Activated naive CD8-positive, alpha-beta T cell treated with anti-CD3 and anti-CD28 coated beads, Interleukin-2, amount 50 U/mL, for 24 hours (primary cell): Measurements from ENCODE around the gene PTPRE.

ENCODE experiments used
- ATAC-seq: fragments of 150-1000 bp; cut with Tn5 transposase; one replicate; pipeline ENCODE4 v1.10.0; 2021
- DNase-seq: peaks from one replicate; pipeline ENCODE4 v3.0.0; 2021
- H3K27ac Mint-ChIP-seq: one replicate; pipeline ENCODE4 v1.8.0; 2021; ENCODE audit warnings: mild to moderate bottlenecking, mixed read lengths
- H3K27me3 Mint-ChIP-seq: one replicate; pipeline ENCODE4 v1.8.0; 2021; ENCODE audit warnings: mixed read lengths
- H3K36me3 Mint-ChIP-seq: one replicate; pipeline ENCODE4 v1.8.0; 2021; ENCODE audit warnings: low read depth, mixed read lengths
- H3K4me1 Mint-ChIP-seq: one replicate; pipeline ENCODE4 v1.8.0; 2021; ENCODE audit warnings: mixed read lengths
- H3K4me3 Mint-ChIP-seq: one replicate; pipeline ENCODE4 v1.8.0; 2021; ENCODE audit warnings: mild to moderate bottlenecking, moderate library complexity, mixed read lengths
- H3K9me3 Mint-ChIP-seq: one replicate; pipeline ENCODE4 v1.8.0; 2021; ENCODE audit warnings: mixed read lengths

The PTPRE gene

GRCh38 chr10:127875916-127876315 lies 31.0 kb upstream of the PTPRE start:
- Mint-ChIP-seq H3K27ac (no peak overlapping the region), H3K4me1 (peaks cover 3% of the 10 kb centered on the region), H3K9me3 (no peaks in the 10 kb centered on the region), H3K36me3 (no peaks in the 10 kb centered on the region), H3K27me3 (no peaks in the 10 kb centered on the region), H3K4me3 (no peak overlapping the region)
- DNase-seq (no peak), ATAC-seq (no peak)

GRCh38 chr10:127877116-127877515 lies 29.8 kb upstream of the PTPRE start:
- Mint-ChIP-seq H3K27me3 (no peaks in the 10 kb centered on the region), H3K36me3 (no peaks in the 10 kb centered on the region), H3K4me3 (no peak overlapping the region), H3K27ac (no peak overlapping the region), H3K4me1 (peaks cover 3% of the 10 kb centered on the region), H3K9me3 (no peaks in the 10 kb centered on the region)
- DNase-seq (no peak), ATAC-seq (no peak)

- Mint-ChIP-seq H3K4me1 (peaks cover 3% of the 10 kb centered on the region), H3K36me3 (no peaks in the 10 kb centered on the region), H3K9me3 (no peaks in the 10 kb centered on the region), H3K27me3 (no peaks in the 10 kb centered on the region), H3K4me3 (no peak overlapping the region), H3K27ac (no peak overlapping the region)
- no peak for DNase-seq
- ATAC-seq, result no peak
Measured at GRCh38 chr10:127877699-127878098, 29.2 kb upstream of the PTPRE start.

- ATAC-seq, result no peak
- H3K4me3 Mint-ChIP-seq, result no peak overlapping the region
- no peak overlapping the region for H3K27ac Mint-ChIP-seq
- no peaks in the 10 kb centered on the region for H3K36me3 Mint-ChIP-seq
- no peaks in the 10 kb centered on the region for H3K9me3 Mint-ChIP-seq
- DNase-seq, result no peak
- peaks cover 3% of the 10 kb centered on the region for H3K4me1 Mint-ChIP-seq
- no peaks in the 10 kb centered on the region for H3K27me3 Mint-ChIP-seq
Measured at GRCh38 chr10:127878475-127879055, 28.3 kb upstream of the PTPRE start.

- no peak overlapping the region for H3K27ac Mint-ChIP-seq
- H3K27me3 Mint-ChIP-seq, result no peaks in the 10 kb centered on the region
- no peak overlapping the region for H3K4me3 Mint-ChIP-seq
- H3K4me1 Mint-ChIP-seq, result peaks cover 3% of the 10 kb centered on the region
- DNase-seq (no peak), ATAC-seq (no peak)
- no peaks in the 10 kb centered on the region for H3K36me3 Mint-ChIP-seq
- H3K9me3 Mint-ChIP-seq, result no peaks in the 10 kb centered on the region
Measured at GRCh38 chr10:127880557-127880956, 26.3 kb upstream of the PTPRE start.

GRCh38 chr10:127881262-127881661 lies 25.6 kb upstream of the PTPRE start:
- H3K4me1 Mint-ChIP-seq, result peaks cover 3% of the 10 kb centered on the region

GRCh38 chr10:127882391-127882790 lies 24.5 kb upstream of the PTPRE start:
- no peak for ATAC-seq
- Mint-ChIP-seq H3K27ac (no peak overlapping the region), H3K4me3 (no peak overlapping the region)

More at GRCh38 chr10:127881262-127881661, 25.6 kb upstream of the PTPRE start:
- no peaks in the 10 kb centered on the region for H3K27me3 Mint-ChIP-seq
- no peak for DNase-seq
- H3K27ac Mint-ChIP-seq, result no peak overlapping the region
- no peak overlapping the region for H3K4me3 Mint-ChIP-seq
- no peaks in the 10 kb centered on the region for H3K9me3 Mint-ChIP-seq
- ATAC-seq, result no peak
- no peaks in the 10 kb centered on the region for H3K36me3 Mint-ChIP-seq

GRCh38 chr10:127882801-127883459 lies 24.0 kb upstream of the PTPRE start:
- Mint-ChIP-seq H3K9me3 (no peaks in the 10 kb centered on the region), H3K4me3 (no peak overlapping the region), H3K4me1 (peaks cover 3% of the 10 kb centered on the region), H3K27me3 (no peaks in the 10 kb centered on the region), H3K27ac (no peak overlapping the region), H3K36me3 (no peaks in the 10 kb centered on the region)
- DNase-seq (no peak), ATAC-seq (no peak)

More at GRCh38 chr10:127882391-127882790, 24.5 kb upstream of the PTPRE start:
- H3K4me1 Mint-ChIP-seq, result peaks cover 3% of the 10 kb centered on the region
- DNase-seq, result no peak
- no peaks in the 10 kb centered on the region for H3K27me3 Mint-ChIP-seq
- H3K9me3 Mint-ChIP-seq, result no peaks in the 10 kb centered on the region
- H3K36me3 Mint-ChIP-seq, result no peaks in the 10 kb centered on the region

GRCh38 chr10:127883516-127883915 lies 23.4 kb upstream of the PTPRE start:
- Mint-ChIP-seq H3K9me3 (no peaks in the 10 kb centered on the region), H3K4me3 (no peak overlapping the region), H3K4me1 (peaks cover 3% of the 10 kb centered on the region), H3K36me3 (no peaks in the 10 kb centered on the region), H3K27me3 (peaks cover 2% of the 10 kb centered on the region), H3K27ac (no peak overlapping the region)
- DNase-seq (no peak), ATAC-seq (no peak)

GRCh38 chr10:127884501-127884900 lies 22.4 kb upstream of the PTPRE start:
- H3K27ac Mint-ChIP-seq, result no peak overlapping the region
- DNase-seq, result no peak

GRCh38 chr10:127886371-127887051 lies 20.4 kb upstream of the PTPRE start:
- peaks cover 2% of the 10 kb centered on the region for H3K27me3 Mint-ChIP-seq
- H3K36me3 Mint-ChIP-seq, result no peaks in the 10 kb centered on the region
- H3K4me3 Mint-ChIP-seq, result no peak overlapping the region
- H3K27ac Mint-ChIP-seq, result no peak overlapping the region
- H3K9me3 Mint-ChIP-seq, result no peaks in the 10 kb centered on the region
- no peaks in the 10 kb centered on the region for H3K4me1 Mint-ChIP-seq
- no peak for DNase-seq
- ATAC-seq, result no peak

More at GRCh38 chr10:127884501-127884900, 22.4 kb upstream of the PTPRE start:
- Mint-ChIP-seq H3K27me3 (peaks cover 2% of the 10 kb centered on the region), H3K4me1 (peaks cover 3% of the 10 kb centered on the region), H3K4me3 (no peak overlapping the region), H3K36me3 (no peaks in the 10 kb centered on the region), H3K9me3 (no peaks in the 10 kb centered on the region)
- ATAC-seq, result no peak

- H3K36me3 Mint-ChIP-seq, result no peaks in the 10 kb centered on the region
- no peak for DNase-seq
- H3K4me3 Mint-ChIP-seq, result no peak overlapping the region
- no peaks in the 10 kb centered on the region for H3K9me3 Mint-ChIP-seq
- no peak overlapping the region for H3K27ac Mint-ChIP-seq
- no peaks in the 10 kb centered on the region for H3K4me1 Mint-ChIP-seq
- no peak for ATAC-seq
- H3K27me3 Mint-ChIP-seq, result peaks cover 2% of the 10 kb centered on the region
Measured at GRCh38 chr10:127887541-127888415, 19.1 kb upstream of the PTPRE start.

GRCh38 chr10:127888521-127889312 lies 18.2 kb upstream of the PTPRE start:
- peaks cover 4% of the 10 kb centered on the region for H3K27me3 Mint-ChIP-seq
- H3K27ac Mint-ChIP-seq, result no peak overlapping the region
- H3K9me3 Mint-ChIP-seq, result no peaks in the 10 kb centered on the region
- H3K36me3 Mint-ChIP-seq, result no peaks in the 10 kb centered on the region
- ATAC-seq (no peak), DNase-seq (no peak)
- H3K4me1 Mint-ChIP-seq, result no peaks in the 10 kb centered on the region
- no peak overlapping the region for H3K4me3 Mint-ChIP-seq
